Tibial nerve (tissue), 4 donors: ENCODE measurements around the gene PPFIA2.

Source experiments
- EP300 ChIP-seq, 2 donors: sonication (generic); formaldehyde crosslinking; IDR thresholded peaks; one replicate each; pipeline ENCODE4 v1.6.1; 2017; ENCODE audit warnings: antibody characterized with exemption in 2 of 2, mild to moderate bottlenecking in 1 of 2
- POLR2A ChIP-seq, 2 donors: fragments of 450-650 bp; IDR thresholded peaks; one replicate each; pipeline ENCODE4 v1.6.1; 2017; ENCODE audit warnings: antibody characterized with exemption in 2 of 2, mild to moderate bottlenecking in 2 of 2, moderate library complexity in 2 of 2
- TF ChIP-seq, protein P1 (sequence below), 5 experiments: fragments of 200-600 bp in 3 of 5; fragments of 450-650 bp in 2 of 5; sonication (generic) in 3 of 5; IDR thresholded peaks; one replicate each; pipeline ENCODE4 v1.5.1; 2016 to 2019; ENCODE audit warnings: antibody characterized with exemption in 5 of 5, mild to moderate bottlenecking in 3 of 5, moderate library complexity in 2 of 5

DNA sequence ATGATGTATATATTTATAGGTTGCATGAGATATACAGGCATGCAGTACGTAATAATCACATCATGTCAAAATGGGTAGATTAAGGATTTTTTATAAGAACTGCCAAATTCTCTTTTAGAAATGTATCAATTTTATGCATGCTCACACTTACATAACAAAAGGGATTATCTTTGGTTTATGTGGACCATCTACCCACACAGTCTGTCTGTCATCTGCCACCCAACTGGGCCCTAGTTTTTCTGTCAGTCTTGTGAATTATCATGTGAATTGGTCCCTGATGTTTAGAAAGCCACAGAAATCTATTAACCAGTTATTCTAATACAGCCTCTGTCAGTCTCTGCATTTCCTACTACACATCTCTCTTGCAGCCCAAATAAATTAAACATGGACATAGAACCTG is 547.8 kb downstream of the PPFIA2 start:
- TF ChIP-seq, protein P1, sequence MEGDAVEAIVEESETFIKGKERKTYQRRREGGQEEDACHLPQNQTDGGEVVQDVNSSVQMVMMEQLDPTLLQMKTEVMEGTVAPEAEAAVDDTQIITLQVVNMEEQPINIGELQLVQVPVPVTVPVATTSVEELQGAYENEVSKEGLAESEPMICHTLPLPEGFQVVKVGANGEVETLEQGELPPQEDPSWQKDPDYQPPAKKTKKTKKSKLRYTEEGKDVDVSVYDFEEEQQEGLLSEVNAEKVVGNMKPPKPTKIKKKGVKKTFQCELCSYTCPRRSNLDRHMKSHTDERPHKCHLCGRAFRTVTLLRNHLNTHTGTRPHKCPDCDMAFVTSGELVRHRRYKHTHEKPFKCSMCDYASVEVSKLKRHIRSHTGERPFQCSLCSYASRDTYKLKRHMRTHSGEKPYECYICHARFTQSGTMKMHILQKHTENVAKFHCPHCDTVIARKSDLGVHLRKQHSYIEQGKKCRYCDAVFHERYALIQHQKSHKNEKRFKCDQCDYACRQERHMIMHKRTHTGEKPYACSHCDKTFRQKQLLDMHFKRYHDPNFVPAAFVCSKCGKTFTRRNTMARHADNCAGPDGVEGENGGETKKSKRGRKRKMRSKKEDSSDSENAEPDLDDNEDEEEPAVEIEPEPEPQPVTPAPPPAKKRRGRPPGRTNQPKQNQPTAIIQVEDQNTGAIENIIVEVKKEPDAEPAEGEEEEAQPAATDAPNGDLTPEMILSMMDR (IDR thresholded peaks at IDR 0.05) = no peak
- TF ChIP-seq POLR2A (IDR thresholded peaks at IDR 0.05) = no peak
- TF ChIP-seq EP300 (IDR thresholded peaks at IDR 0.05) = no peak
